C4-2B (cell line): ENCODE measurements around the gene ASB10.
A peak's percentile ranks its signal among the peaks of the same experiment; 100 is the strongest.

Experiments
- H3K27ac ChIP-seq: fragments of 450-650 bp; 2 replicates; pipeline ENCODE4 v1.5.1; 2017
- CTCF ChIP-seq: fragments of 450-650 bp; conservative IDR thresholded peaks from 2 replicates; pipeline ENCODE4 v1.5.1; 2017; ENCODE audit warnings: mild to moderate bottlenecking
- ZFX ChIP-seq: fragments of 450-650 bp; IDR thresholded peaks from 2 replicates; pipeline ENCODE4 v1.6.1; 2017

Gene ASB10

GRCh38 chr7:151186640-151187408 lies at the start of gene ASB10:
Gene ASB10 (minus strand): TSS chr7:151187250. CDS start chr7:151187130, 120 bp downstream.
- TF ChIP-seq CTCF (no peak), ZFX (no peak)
- no peak within 1 kb of the TSS for H3K27ac ChIP-seq

- TF ChIP-seq ZFX, result no peak
These were observed 49.4 kb upstream of the ASB10 start for GRCh38 chr7:151236406-151236805.

GRCh38 chr7:151235091-151235787 lies 48.2 kb upstream of the ASB10 start:
- H3K27ac ChIP-seq, result no peak overlapping the region
- no peak for TF ChIP-seq CTCF
- no peak for TF ChIP-seq ZFX

More at GRCh38 chr7:151236406-151236805, 49.4 kb upstream of the ASB10 start:
- H3K27ac ChIP-seq, result no peak overlapping the region

- TF ChIP-seq ZFX (no peak), CTCF (no peak)
- H3K27ac ChIP-seq, result peak overlapping the region; percentile 83; the same call in 1 of the 2 replicates
These were observed 46.8 kb upstream of the ASB10 start for GRCh38 chr7:151233804-151234203.

GRCh38 chr7:151232917-151233701 lies 46.1 kb upstream of the ASB10 start:
- TF ChIP-seq CTCF (no peak), ZFX (0 out of 2 replicates have a peak, but pooled peaks have one; percentile 65)
- peak overlapping the region; percentile 83 for H3K27ac ChIP-seq

GRCh38 chr7:151232091-151232916 lies 45.3 kb upstream of the ASB10 start, which contains the start of gene CHPF2:
Gene CHPF2 (plus strand): TSS chr7:151232483. CDS start chr7:151234012, 1,529 bp downstream.
- H3K27ac ChIP-seq, result peak within 1 kb of the TSS; percentile 83
- peak; percentile 92; the same call in 1 of the 2 replicates for TF ChIP-seq ZFX
- TF ChIP-seq CTCF, result no peak

GRCh38 chr7:151231080-151231479 lies 44.0 kb upstream of the ASB10 start:
- TF ChIP-seq ZFX, result no peak
- H3K27ac ChIP-seq, result no peak overlapping the region
